ENCODE results near the gene ZCCHC7.

DNA sequence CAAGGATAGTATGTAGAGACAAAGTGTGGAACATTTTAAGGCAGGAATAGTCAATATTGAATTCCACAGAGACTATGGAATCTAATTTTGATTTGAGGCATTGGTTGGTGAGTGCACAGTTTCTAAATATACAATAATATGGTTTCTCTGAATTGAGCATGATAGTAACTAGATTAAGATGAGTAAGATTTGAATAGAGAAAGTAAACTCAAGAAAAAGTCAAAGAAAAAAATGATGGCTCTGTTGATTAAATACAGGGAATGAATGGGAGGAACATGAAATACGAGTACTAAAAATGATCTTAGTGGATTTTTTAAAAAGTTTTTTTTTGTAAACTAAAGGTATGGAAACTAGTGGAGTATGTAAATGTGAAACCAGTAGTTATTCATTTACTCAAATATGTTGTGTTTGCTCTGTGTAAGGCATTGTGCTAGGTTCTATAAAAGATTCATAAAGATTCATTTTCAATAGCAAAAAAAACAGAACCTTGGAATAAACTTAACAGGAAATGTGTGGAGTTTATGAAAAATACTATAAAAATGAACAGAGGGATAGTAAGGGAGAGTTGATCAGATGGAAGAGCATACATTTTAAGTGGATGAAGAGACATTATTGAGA is 101.2 kb downstream of the ZCCHC7 start:
- no peak for TF ChIP-seq KAT2B (IDR thresholded peaks at IDR 0.05; ENCODE audit: low read depth, low read length)
- TF ChIP-seq, protein P1, sequence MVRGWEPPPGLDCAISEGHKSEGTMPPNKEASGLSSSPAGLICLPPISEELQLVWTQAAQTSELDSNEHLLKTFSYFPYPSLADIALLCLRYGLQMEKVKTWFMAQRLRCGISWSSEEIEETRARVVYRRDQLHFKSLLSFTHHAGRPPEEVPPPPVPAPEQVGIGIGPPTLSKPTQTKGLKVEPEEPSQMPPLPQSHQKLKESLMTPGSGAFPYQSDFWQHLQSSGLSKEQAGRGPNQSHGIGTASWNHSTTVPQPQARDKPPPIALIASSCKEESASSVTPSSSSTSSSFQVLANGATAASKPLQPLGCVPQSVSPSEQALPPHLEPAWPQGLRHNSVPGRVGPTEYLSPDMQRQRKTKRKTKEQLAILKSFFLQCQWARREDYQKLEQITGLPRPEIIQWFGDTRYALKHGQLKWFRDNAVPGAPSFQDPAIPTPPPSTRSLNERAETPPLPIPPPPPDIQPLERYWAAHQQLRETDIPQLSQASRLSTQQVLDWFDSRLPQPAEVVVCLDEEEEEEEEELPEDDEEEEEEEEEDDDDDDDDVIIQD (CRISPR knock-in tag; IDR thresholded peaks at IDR 0.05): no peak
- TF ChIP-seq ZNF347 (CRISPR knock-in tag; IDR thresholded peaks at IDR 0.05; ENCODE audit: low read depth): no peak
- TF ChIP-seq CBX5 (IDR thresholded peaks at IDR 0.05; ENCODE audit: borderline replicate concordance, low read depth): no peak
- TF ChIP-seq, protein P2, sequence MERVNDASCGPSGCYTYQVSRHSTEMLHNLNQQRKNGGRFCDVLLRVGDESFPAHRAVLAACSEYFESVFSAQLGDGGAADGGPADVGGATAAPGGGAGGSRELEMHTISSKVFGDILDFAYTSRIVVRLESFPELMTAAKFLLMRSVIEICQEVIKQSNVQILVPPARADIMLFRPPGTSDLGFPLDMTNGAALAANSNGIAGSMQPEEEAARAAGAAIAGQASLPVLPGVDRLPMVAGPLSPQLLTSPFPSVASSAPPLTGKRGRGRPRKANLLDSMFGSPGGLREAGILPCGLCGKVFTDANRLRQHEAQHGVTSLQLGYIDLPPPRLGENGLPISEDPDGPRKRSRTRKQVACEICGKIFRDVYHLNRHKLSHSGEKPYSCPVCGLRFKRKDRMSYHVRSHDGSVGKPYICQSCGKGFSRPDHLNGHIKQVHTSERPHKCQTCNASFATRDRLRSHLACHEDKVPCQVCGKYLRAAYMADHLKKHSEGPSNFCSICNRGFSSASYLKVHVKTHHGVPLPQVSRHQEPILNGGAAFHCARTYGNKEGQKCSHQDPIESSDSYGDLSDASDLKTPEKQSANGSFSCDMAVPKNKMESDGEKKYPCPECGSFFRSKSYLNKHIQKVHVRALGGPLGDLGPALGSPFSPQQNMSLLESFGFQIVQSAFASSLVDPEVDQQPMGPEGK (CRISPR knock-in tag; IDR thresholded peaks at IDR 0.05; ENCODE audit: borderline replicate concordance): no peak
- TF ChIP-seq, protein P3, sequence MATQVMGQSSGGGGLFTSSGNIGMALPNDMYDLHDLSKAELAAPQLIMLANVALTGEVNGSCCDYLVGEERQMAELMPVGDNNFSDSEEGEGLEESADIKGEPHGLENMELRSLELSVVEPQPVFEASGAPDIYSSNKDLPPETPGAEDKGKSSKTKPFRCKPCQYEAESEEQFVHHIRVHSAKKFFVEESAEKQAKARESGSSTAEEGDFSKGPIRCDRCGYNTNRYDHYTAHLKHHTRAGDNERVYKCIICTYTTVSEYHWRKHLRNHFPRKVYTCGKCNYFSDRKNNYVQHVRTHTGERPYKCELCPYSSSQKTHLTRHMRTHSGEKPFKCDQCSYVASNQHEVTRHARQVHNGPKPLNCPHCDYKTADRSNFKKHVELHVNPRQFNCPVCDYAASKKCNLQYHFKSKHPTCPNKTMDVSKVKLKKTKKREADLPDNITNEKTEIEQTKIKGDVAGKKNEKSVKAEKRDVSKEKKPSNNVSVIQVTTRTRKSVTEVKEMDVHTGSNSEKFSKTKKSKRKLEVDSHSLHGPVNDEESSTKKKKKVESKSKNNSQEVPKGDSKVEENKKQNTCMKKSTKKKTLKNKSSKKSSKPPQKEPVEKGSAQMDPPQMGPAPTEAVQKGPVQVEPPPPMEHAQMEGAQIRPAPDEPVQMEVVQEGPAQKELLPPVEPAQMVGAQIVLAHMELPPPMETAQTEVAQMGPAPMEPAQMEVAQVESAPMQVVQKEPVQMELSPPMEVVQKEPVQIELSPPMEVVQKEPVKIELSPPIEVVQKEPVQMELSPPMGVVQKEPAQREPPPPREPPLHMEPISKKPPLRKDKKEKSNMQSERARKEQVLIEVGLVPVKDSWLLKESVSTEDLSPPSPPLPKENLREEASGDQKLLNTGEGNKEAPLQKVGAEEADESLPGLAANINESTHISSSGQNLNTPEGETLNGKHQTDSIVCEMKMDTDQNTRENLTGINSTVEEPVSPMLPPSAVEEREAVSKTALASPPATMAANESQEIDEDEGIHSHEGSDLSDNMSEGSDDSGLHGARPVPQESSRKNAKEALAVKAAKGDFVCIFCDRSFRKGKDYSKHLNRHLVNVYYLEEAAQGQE (IDR thresholded peaks at IDR 0.05; ENCODE audit: borderline replicate concordance): no peak
- TF ChIP-seq, protein P3 (CRISPR knock-in tag; IDR thresholded peaks at IDR 0.05; ENCODE audit: low read depth): no peak
- TF ChIP-seq JUNB (CRISPR knock-in tag; conservative IDR thresholded peaks at IDR 0.05): no peak
- no peak for TF ChIP-seq SOX6 (IDR thresholded peaks at IDR 0.05)
- TF ChIP-seq DDX20 (tag; IDR thresholded peaks at IDR 0.05; ENCODE audit: low read depth): no peak
- TF ChIP-seq, protein P4, sequence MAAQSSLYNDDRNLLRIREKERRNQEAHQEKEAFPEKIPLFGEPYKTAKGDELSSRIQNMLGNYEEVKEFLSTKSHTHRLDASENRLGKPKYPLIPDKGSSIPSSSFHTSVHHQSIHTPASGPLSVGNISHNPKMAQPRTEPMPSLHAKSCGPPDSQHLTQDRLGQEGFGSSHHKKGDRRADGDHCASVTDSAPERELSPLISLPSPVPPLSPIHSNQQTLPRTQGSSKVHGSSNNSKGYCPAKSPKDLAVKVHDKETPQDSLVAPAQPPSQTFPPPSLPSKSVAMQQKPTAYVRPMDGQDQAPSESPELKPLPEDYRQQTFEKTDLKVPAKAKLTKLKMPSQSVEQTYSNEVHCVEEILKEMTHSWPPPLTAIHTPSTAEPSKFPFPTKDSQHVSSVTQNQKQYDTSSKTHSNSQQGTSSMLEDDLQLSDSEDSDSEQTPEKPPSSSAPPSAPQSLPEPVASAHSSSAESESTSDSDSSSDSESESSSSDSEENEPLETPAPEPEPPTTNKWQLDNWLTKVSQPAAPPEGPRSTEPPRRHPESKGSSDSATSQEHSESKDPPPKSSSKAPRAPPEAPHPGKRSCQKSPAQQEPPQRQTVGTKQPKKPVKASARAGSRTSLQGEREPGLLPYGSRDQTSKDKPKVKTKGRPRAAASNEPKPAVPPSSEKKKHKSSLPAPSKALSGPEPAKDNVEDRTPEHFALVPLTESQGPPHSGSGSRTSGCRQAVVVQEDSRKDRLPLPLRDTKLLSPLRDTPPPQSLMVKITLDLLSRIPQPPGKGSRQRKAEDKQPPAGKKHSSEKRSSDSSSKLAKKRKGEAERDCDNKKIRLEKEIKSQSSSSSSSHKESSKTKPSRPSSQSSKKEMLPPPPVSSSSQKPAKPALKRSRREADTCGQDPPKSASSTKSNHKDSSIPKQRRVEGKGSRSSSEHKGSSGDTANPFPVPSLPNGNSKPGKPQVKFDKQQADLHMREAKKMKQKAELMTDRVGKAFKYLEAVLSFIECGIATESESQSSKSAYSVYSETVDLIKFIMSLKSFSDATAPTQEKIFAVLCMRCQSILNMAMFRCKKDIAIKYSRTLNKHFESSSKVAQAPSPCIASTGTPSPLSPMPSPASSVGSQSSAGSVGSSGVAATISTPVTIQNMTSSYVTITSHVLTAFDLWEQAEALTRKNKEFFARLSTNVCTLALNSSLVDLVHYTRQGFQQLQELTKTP (IDR thresholded peaks at IDR 0.05; ENCODE audit: low read depth in 1 of 2, partially characterized antibody in 2 of 2): no peak
- TF ChIP-seq, protein P5, sequence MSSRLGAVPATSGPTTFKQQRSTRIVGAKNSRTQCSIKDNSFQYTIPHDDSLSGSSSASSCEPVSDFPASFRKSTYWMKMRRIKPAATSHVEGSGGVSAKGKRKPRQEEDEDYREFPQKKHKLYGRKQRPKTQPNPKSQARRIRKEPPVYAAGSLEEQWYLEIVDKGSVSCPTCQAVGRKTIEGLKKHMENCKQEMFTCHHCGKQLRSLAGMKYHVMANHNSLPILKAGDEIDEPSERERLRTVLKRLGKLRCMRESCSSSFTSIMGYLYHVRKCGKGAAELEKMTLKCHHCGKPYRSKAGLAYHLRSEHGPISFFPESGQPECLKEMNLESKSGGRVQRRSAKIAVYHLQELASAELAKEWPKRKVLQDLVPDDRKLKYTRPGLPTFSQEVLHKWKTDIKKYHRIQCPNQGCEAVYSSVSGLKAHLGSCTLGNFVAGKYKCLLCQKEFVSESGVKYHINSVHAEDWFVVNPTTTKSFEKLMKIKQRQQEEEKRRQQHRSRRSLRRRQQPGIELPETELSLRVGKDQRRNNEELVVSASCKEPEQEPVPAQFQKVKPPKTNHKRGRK (tag; IDR thresholded peaks at IDR 0.05): no peak
